HG03460 (cell line): Measurements from ENCODE around the gene FAU.

ENCODE experiments used
- ATAC-seq: cut with Tn5 transposase; IDR thresholded peaks from one replicate; pipeline ENCODE4 v1.9.1; 2021; ENCODE audit not compliant: unreplicated experiment

FAU gene

DNA sequence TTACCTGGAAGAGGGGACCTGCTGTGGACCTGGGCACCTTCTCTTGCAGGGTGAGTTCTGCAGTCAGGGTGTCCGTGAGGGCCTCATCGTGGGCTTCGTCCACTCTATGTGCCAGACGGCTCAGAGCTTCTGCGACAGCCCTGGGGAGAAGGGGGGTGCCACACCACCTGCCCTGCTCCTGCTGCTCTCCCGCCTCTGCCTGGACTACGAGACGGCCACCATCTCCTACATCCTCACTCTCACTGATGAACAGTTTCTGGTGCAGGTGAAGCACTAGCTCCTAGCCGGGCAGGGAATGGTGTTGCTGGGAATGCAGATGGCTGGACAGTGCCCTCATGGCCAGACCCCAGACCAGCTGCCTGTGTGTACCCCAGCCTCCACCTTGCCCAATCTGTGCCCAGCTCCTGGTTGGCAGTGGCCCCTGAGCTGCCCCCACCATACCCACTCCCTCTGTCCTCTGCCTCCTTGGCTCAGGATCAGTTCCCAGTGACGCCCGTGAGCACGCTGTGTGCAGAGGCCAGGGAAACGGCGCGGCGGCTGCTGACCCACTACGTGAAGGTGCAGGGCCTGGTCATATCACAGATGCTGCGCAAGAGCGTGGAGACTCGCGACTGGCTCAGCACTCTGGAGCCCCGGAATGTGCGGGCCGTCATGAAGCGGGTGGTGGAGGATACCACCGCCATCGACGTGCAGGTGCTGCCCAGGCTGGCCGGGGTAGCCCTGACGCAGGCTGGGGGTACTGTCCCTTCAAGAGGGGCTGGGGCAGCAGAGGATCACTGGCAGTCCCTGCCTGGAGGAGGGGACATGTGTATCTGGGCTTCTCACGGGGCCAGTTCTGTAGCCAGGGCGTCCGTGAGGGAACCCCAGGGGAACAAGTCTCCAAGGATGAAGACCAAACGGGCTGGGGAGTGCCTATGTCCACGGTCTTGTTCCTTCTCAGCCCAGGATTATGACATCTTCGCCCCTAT, 12.4 kb downstream of the FAU start:
- ATAC-seq, result no peak

DNA sequence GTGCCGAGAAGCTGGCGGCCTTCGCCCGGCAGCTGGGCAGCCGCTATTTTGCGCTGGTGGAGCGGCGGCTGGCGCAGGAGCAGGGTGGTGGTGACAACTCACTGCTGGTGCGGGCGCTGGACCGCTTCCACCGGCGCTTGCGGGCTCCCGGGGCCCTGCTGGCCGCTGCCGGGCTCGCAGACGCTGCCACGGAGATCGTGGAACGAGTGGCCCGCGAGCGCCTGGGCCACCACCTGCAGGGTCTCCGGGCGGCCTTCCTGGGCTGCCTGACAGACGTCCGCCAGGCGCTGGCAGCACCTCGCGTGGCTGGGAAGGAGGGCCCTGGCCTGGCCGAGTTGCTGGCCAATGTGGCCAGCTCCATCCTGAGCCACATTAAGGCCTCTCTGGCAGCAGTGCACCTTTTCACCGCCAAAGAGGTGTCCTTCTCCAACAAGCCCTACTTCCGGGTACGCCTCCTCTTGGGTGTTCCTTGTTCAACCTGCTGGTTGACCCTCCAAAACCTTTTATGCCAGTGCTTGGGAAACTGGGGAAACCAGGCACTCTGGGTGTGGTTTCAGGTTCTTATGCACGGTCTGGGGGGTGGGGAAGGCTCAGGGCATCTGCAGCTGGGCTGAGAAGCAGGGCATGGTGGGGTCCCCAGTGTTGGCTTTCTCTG, 13.3 kb downstream of the FAU start:
- ATAC-seq, result no peak

DNA sequence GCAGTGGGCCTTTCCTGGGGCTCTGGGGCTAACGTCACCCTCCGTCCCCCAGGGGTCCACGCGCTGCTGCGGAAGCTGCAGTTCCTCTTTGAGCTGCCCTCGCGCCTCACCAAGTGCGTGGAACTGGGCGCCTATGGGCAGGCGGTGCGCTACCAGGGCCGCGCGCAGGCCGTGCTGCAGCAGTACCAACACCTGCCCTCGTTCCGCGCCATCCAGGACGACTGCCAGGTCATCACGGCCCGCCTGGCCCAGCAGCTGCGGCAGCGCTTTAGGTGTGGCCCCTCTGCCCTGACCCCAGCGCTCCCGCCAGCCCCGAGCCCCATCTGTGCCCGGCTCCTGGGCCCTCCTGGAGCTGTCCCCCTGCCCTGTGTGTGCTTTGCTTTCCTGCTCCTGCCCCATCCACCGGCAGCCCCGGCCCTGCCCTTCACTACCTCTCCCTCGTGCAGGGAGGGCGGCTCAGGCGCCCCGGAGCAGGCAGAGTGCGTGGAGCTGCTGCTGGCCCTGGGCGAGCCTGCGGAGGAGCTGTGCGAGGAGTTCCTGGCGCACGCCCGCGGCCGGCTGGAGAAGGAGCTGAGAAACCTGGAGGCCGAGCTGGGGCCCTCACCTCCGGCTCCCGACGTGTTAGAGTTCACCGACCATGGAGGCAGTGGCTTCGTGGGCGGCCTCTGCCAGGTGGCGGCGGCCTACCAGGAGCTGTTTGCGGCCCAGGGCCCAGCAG, 14.0 kb downstream of the FAU start:
- no peak for ATAC-seq

DNA sequence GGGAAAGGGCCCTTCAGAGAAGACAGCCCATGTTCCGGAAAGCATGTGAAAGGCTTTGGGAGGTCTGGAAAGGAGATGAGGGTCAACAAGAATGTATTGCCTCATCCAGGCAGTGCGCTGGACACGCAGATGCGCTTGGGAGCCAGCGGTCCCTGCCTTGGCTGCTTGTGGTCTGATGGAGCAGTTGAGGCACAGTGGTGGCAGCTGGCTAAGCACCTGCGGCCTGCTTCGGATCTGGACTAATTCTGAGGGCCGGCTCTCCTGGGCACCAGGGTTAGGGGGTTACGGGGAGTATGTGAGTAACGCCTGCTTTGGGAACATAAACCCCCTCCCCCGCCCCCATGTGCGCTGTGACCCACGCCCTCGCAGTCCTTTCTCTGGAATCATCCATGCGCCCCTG, 14.9 kb downstream of the FAU start:
- no peak for ATAC-seq

GRCh38 chr11:65104628-65105027, 17.3 kb downstream of the FAU start:
- ATAC-seq, result no peak

DNA sequence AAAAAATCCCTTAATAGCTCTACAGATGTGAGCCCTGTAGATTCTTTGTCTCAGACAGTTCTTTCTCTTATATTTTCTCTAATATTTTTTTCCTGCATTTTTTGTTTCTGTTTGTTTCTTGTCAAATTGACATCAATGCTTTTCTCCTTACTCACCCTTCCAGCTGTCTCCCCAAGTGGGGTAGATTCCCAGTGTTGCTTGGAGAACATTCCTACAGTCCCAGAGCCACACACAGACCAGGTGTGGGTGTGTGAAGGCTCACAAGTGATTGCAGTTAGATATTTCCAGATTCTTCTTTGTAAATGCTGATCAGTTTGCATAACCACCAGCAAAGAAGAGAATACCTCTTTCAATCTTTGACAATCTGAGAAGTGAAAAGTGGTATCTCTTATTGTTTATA, 18.5 kb downstream of the FAU start:
- ATAC-seq, result no peak

DNA sequence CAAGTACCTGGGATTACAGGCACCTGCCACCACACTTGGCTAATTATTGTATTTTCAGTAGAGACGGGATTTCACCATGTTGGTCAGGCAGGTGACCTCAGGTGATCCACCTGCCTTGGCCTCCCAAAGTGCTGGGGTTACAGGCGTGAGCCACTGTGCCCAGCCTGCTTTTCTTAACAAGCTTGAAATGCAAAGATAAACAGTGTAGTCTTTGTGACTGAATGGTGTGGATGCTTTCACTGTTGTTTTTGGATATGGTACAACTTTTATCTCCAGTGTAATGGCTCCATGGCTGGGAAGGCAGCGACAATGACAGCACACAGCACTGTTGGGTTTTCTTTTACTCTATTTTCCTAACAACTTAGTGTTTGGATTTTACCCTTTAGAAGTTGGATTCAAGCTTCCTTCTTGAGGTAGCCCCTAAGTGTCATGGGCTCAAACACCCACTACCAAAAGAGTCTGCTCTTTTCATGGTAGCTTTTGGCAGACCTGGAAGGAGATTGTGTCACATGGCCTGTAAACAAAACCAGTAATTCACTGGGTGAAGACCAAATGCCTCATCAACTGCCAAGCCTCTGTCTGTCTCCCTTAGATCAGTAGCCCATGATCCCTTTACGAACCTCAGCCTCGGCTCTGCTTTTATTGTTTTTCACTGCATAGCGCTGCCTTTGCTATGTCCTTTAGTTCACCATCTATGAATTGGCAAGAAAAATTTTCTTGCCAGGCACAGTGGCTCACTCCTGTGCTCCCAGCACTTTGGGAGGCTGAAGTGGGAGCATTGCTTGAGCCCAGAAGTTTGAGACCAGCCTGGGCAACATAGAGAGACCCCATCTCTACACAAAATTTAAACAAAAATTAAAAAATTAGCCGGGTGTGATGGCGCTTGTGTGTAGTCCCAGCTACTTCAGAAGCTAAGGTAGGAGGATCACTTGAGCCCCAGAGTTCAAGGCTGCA, 19.5 kb downstream of the FAU start:
- no peak for ATAC-seq

DNA sequence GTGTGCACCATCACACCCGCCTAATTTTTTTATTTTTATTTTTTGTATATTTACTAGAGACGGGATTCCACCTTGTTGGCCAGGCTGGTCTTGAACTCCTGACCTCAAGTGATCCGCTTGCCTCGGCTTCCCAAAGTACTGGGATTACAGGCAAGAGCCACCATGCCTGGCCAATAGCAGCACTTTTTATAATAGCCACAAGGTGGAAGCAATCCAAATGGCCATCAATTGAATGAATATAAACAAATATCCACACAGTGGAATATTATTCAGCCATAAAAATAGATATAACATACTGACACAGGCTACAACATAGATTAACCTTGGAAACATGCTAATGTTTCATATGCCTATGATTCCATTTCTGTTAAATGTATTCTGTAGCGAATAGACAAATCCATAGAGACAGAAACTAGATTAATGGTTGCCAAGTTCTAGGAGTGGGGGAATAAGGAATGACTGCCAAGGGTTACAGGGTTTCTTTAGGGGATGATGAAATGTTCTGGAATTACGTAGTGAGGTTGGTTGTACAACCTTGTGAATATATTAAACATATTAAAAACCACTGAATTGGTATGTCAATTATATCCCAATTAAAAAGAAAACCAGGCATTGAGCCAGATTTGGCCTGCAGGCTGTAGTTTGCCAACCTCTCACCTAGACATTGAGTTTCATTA, 21.1 kb downstream of the FAU start:
- no peak for ATAC-seq

- ATAC-seq, result no peak
Observed at GRCh38 chr11:65096926-65097325, 25.0 kb downstream of the FAU start.

DNA sequence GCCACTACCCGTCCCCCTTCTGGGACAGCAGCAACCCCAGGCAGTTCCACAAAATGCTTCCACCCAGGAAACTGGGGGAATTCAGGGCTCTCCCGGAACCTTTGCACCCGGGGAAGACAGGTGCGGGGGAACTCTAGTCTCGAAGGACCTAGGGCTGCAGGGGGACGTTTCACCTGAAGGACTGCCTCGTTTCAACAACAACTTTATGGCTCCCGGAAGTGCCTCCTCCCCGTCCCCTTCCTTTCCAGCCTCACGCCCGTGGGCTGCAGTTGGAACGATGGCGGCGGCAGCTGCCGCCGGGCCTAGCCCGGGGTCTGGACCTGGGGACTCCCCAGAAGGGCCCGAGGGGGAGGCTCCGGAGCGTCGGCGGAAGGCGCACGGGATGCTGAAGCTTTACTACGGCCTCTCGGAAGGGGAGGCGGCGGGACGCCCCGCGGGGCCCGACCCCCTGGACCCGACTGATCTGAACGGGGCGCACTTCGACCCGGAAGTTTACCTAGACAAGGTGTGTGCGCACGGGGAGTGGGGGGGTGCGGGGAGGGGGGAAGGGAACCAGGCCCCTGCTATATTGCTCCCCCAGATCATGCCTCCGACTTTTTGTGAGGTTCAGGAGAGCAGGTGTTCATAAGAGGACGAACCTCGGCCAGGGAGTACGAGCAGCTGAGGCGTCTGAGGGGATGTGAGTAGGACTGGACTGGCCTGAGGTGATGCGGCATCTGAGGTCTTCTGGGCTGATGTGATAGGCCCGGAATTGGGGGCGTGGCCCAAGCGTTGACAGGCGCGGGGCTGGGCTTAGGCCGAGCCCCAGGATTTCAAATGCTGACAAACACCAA, 25.7 kb downstream of the FAU start, which contains the start of gene VPS51:
Gene VPS51 (plus strand): TSS at position 241 of the 833 bp plus-strand sequence. CDS start 37 bp downstream, at position 278.
- ATAC-seq, result peak; percentile 83

- no peak for ATAC-seq
Observed at GRCh38 chr11:65095427-65095826, 26.5 kb downstream of the FAU start.

DNA sequence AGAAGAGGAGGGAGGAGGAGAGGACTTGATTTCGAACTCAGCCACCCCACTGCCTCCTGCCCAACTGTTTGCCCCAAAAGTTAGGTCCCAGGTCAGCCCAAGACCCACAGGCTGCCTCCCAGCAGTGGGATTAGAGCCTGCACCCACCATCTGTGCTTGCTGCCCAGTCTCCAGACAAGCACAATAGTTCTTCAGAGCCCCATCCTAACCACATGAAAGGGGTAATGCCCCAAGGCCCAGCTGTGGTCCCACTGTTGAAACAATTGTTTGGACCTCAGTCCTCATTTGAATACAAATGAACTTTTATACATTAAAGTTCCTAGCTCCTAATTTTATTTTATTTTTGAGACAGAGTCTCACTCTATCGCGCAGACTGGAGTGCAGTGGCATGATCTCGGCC, 31.3 kb downstream of the FAU start:
- ATAC-seq, result no peak

DNA sequence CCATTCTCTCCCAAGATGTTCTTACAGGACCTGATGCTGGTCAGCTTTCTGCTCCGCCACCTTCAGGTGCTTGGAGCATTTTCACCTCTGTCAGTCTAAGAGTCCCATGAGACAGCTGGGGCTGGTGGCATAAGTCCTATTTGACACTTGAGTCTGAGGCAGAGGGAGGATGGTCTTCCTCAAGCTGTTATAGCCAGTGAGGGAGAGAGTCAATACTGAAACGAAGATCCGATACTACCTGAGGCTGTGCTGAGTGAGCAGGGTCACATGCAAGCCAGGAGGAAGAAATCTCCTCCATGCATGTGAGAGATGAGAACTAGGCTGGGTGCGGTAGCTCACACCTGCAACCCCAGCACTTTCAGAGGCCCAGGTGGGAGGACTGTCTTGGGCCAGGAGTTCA, 32.3 kb downstream of the FAU start:
- no peak for ATAC-seq

- ATAC-seq, result no peak
Observed at GRCh38 chr11:65087827-65088226, 34.1 kb downstream of the FAU start.

- no peak for ATAC-seq
Observed at GRCh38 chr11:65087216-65087615, 34.7 kb downstream of the FAU start.

DNA sequence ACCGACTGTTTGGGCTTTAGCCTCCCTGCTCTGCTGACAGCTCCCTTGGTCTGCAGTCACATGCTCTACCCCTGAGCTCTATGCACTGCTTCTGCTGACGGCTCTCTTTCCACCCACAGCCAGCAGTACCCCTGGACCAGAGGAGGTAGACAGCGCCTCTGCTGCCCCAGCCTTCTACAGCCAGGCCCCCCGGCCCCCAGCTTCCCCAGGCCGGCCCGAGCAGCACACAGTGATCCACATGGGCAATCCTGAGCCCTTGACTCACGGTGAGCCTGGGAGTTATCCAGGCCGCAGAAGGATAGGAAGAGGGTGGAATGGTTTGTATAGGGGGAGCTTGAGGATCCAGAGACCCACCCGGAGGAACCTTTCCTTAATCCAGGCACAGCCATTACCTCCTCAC, 35.1 kb downstream of the FAU start:
- ATAC-seq, result no peak

DNA sequence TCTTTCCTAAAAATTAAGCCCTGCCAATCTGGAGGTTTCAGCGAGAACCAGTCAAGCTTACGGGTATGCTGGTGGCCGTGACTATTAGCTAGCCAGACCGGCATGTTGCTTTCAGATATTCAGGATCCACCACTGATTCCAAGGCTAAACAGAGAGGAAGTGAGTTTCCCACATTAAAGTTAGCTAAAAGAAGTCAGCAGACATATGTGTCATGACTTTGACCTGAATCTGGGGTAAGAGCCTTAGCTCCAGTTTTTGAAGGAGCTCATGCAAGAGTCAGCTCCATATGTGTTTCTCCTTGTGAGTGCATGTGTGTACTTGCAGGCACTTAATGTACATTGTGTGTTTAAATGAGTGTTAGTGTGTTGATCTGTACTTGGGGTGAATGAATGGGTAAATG, 36.5 kb downstream of the FAU start:
- no peak for ATAC-seq

DNA sequence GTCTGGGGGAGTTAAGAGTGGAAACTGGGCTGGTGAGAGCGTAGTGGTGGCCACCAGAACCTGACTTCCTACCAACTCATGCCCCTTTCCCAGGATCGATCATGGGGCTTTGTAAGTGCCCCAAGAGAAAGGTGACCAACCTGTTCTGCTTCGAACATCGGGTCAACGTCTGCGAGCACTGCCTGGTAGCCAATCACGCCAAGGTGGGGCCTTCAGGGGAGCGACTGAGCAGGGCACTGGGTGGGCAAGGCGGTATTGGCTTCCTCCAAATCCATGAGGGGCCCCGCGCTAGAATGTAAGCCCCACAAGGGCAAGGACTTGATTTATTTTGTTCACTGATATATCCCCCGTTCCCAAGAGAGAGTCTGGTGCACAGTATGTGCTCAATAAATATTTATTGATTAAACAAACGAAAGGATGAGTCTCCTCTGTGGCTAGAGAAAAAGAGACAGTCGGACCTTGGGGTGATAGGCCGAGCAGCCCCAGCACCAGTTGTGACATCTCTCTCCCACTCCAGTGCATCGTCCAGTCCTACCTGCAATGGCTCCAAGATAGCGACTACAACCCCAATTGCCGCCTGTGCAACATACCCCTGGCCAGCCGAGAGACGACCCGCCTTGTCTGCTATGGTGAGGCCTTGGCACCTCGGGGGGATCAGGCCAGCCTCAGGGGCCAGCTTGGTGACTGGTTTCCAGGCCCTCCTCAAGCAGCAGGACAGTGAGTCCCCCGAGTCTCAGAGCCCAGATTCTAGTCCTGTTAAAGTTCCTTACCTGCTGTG, 37.1 kb downstream of the FAU start:
- no peak for ATAC-seq
